H1 (cell line): ENCODE measurements around the gene SIGLEC12. TPM values are rescaled to one million over a fixed set of nuclear protein-coding genes. Genes with fewer than 3 reads are reported as not detected.

ENCODE experiments used
- CTCF ChIA-PET: fragments of 300-600 bp; sonication (Branson Sonifier 250); formaldehyde crosslinking; loops from one replicate; lab custom pipeline; 2021; ENCODE audit not compliant: partially characterized antibody; lab: Charles Lee
- POLR2A ChIA-PET: fragments of 300-600 bp; sonication (Branson Sonifier 250); formaldehyde crosslinking; loops from one replicate; lab custom pipeline; 2021; ENCODE audit warnings: inconsistent platforms; ENCODE audit not compliant: partially characterized antibody; lab: Charles Lee
- DNase-seq, 2 experiments: peaks; one replicate each; pipeline versions ENCODE4 v3.0.0 to v3.0.0-alpha.2; 2010 to 2022; ENCODE audit warnings: low spot score in 2 of 2, low read depth in 1 of 2, mixed read lengths in 1 of 2
- FAIRE-seq: peaks from 2 replicates; lab custom pipeline; 2011; peaks lifted over from hg19 to GRCh38; lab: Jason Lieb, UNC
- H2AFZ ChIP-seq: 2 replicates; pipeline ENCODE4 v1.8.1; 2012; ENCODE audit warnings: low read length, inconsistent platforms
- H2AK5ac ChIP-seq: 2 replicates; pipeline ENCODE4 v1.6.1; 2013; ENCODE audit warnings: low read depth, low read length
- H2BK120ac ChIP-seq: replicated peaks from 2 replicates; pipeline ENCODE3; 2013; ENCODE audit warnings: low read depth, low read length, inconsistent platforms
- H2BK12ac ChIP-seq: 2 replicates; pipeline ENCODE4 v1.6.1; 2013; ENCODE audit warnings: low read depth, low read length
- H2BK15ac ChIP-seq: 2 replicates; pipeline ENCODE4 v1.6.1; 2013; ENCODE audit warnings: low read length
- H2BK20ac ChIP-seq: 2 replicates; pipeline ENCODE4 v1.6.1; 2013; ENCODE audit warnings: low read length
- H2BK5ac ChIP-seq: 2 replicates; pipeline ENCODE4 v1.6.1; 2013; ENCODE audit warnings: low read depth, low read length
- H3K14ac ChIP-seq: 2 replicates; pipeline ENCODE4 v1.6.1; 2013; ENCODE audit warnings: inconsistent platforms; ENCODE audit not compliant: insufficient read length
- H3K18ac ChIP-seq: 2 replicates; pipeline ENCODE4 v1.6.1; 2013; ENCODE audit warnings: low read length; ENCODE audit errors: extremely low read depth
- H3K23ac ChIP-seq: 2 replicates; pipeline ENCODE4 v1.6.1; 2013; ENCODE audit warnings: inconsistent platforms; ENCODE audit not compliant: insufficient read length
- H3K23me2 ChIP-seq: 2 replicates; pipeline ENCODE4 v1.6.1; 2013; ENCODE audit warnings: low read depth, low read length
- H3K27ac ChIP-seq: 2 replicates; pipeline ENCODE4 v1.6.1; 2011; ENCODE audit warnings: low read depth, low read length, inconsistent platforms
- H3K27me3 ChIP-seq, 4 experiments: replicated peaks in 1 of 4; 1 replicate in 1 of 4; 2 replicates in 3 of 4; pipeline versions ENCODE4 v1.6.1 to v1.8.1; 2011 to 2013; ENCODE audit warnings: low read length in 3 of 4, mild to moderate bottlenecking in 3 of 4, inconsistent platforms in 2 of 4, mixed read lengths in 2 of 4, moderate library complexity in 1 of 4; ENCODE audit not compliant: control insufficient read depth in 3 of 4, insufficient read depth in 3 of 4; ENCODE audit errors: extremely low read depth in 1 of 4
- H3K36me3 ChIP-seq, 4 experiments: 2 replicates each; pipeline versions ENCODE4 v1.6.1 to v1.8.1; 2011 to 2013; ENCODE audit warnings: mild to moderate bottlenecking in 4 of 4, low read length in 3 of 4, moderate library complexity in 2 of 4, control low read depth in 1 of 4, inconsistent platforms in 1 of 4; ENCODE audit not compliant: insufficient read depth in 4 of 4, control insufficient read depth in 2 of 4
- H3K4ac ChIP-seq: replicated peaks from 2 replicates; pipeline ENCODE3; 2013; ENCODE audit warnings: low read length, low read depth, mixed read lengths, inconsistent platforms; ENCODE audit not compliant: insufficient read length
- H3K4me1 ChIP-seq, 4 experiments: replicated peaks in 1 of 4; 1 replicate in 1 of 4; 2 replicates in 3 of 4; pipeline versions ENCODE4 v1.6.1 to v1.8.1; 2011 to 2013; ENCODE audit warnings: low read length in 3 of 4, inconsistent platforms in 2 of 4, mixed read lengths in 1 of 4; ENCODE audit not compliant: insufficient read depth in 4 of 4, control insufficient read depth in 3 of 4
- H3K4me2 ChIP-seq, 2 experiments: 2 replicates each; pipeline versions ENCODE4 v1.6.1 to v1.8.1; 2011 to 2013; ENCODE audit warnings: low read depth in 2 of 2, low read length in 2 of 2, control low read depth in 1 of 2, inconsistent platforms in 1 of 2, mild to moderate bottlenecking in 1 of 2; ENCODE audit not compliant: insufficient read depth in 1 of 2
- H3K4me3 ChIP-seq, 4 experiments: fragments of 200-600, 300-600 bp in 1 of 4; sonication (generic), shearing (Covaris generic), sonication (Bioruptor Twin) in 1 of 4; 2 replicates each; pipeline versions ENCODE4 v1.5.1 to v1.8.1; 2011 to 2016; ENCODE audit warnings: low read length in 4 of 4, low read depth in 3 of 4, control low read depth in 2 of 4, inconsistent platforms in 2 of 4, mild to moderate bottlenecking in 2 of 4, mixed read lengths in 1 of 4, moderate library complexity in 1 of 4; ENCODE audit not compliant: insufficient read depth in 2 of 4; ENCODE audit errors: extremely low read depth in 1 of 4
- H3K56ac ChIP-seq: replicated peaks from 2 replicates; pipeline ENCODE3; 2013; ENCODE audit warnings: low read depth, mild to moderate bottlenecking, mixed read lengths, low read length, inconsistent platforms; ENCODE audit not compliant: insufficient read length
- H3K79me1 ChIP-seq: 2 replicates; pipeline ENCODE4 v1.6.1; 2013; ENCODE audit warnings: low read depth, low read length, control low read depth
- H3K79me2 ChIP-seq, 2 experiments: 2 replicates each; pipeline versions ENCODE4 v1.6.1 to v1.8.1; 2012 to 2013; ENCODE audit warnings: low read length in 2 of 2, mild to moderate bottlenecking in 2 of 2, inconsistent platforms in 1 of 2; ENCODE audit not compliant: insufficient read depth in 2 of 2, control insufficient read depth in 1 of 2
- H3K9ac ChIP-seq, 4 experiments: replicated peaks in 1 of 4; 1 replicate in 1 of 4; 2 replicates in 3 of 4; pipeline versions ENCODE4 v1.6.1 to v1.8.1; 2011 to 2013; ENCODE audit warnings: low read depth in 3 of 4, low read length in 3 of 4, control low read depth in 2 of 4, mild to moderate bottlenecking in 2 of 4, moderate library complexity in 2 of 4, inconsistent platforms in 1 of 4; ENCODE audit errors: extremely low read depth in 1 of 4
- H3K9me3 ChIP-seq, 2 experiments: 2 replicates each; pipeline versions ENCODE4 v1.6.1 to v1.8.1; 2012 to 2013; ENCODE audit warnings: mild to moderate bottlenecking in 2 of 2, moderate library complexity in 2 of 2, control low read depth in 1 of 2, inconsistent platforms in 1 of 2, low read depth in 1 of 2, low read length in 1 of 2, mixed read lengths in 1 of 2; ENCODE audit not compliant: insufficient read depth in 2 of 2
- H4K20me1 ChIP-seq, 2 experiments: replicated peaks in 1 of 2; 2 replicates each; pipeline versions ENCODE3 to v1.8.1; 2011 to 2013; ENCODE audit warnings: inconsistent platforms in 2 of 2, low read length in 2 of 2, mild to moderate bottlenecking in 1 of 2; ENCODE audit not compliant: insufficient read depth in 2 of 2, control insufficient read depth in 1 of 2
- H4K5ac ChIP-seq: 2 replicates; pipeline ENCODE4 v1.6.1; 2013; ENCODE audit warnings: low read length, low read depth, mixed read lengths, inconsistent platforms; ENCODE audit not compliant: insufficient read length
- H4K8ac ChIP-seq: 2 replicates; pipeline ENCODE4 v1.8.0; 2013; ENCODE audit warnings: mild to moderate bottlenecking, moderate library complexity, low read length, inconsistent platforms; ENCODE audit not compliant: insufficient read depth; ENCODE audit errors: extremely low read depth
- H4K91ac ChIP-seq: replicated peaks from 2 replicates; pipeline ENCODE3; 2013; ENCODE audit warnings: low read length, mixed read lengths, inconsistent platforms; ENCODE audit not compliant: insufficient read length
- ATF2 ChIP-seq: IDR thresholded peaks from 2 replicates; pipeline ENCODE4 v1.6.1; 2012; ENCODE audit warnings: low read length, inconsistent platforms
- BACH1 ChIP-seq: IDR thresholded peaks from 2 replicates; pipeline ENCODE4 v1.6.1; 2012; ENCODE audit warnings: low read length, improper control_type of control experiment
- CBX8 ChIP-seq: fragments of 300-800, 300-1000 bp; sonication (generic); IDR thresholded peaks from 2 replicates; pipeline ENCODE4 v1.7.1; 2016; ENCODE audit warnings: low read depth, low read length, borderline replicate concordance
- CHD1 ChIP-seq: IDR thresholded peaks from 2 replicates; pipeline ENCODE4 v1.6.1; 2012; ENCODE audit warnings: low read depth, low read length, improper control_type of control experiment
- HDAC2 ChIP-seq, 2 experiments: fragments of 300-600 bp in 1 of 2; sonication (generic) in 1 of 2; IDR thresholded peaks; 2 replicates each; pipeline ENCODE4 v1.6.1; 2011 to 2012; ENCODE audit warnings: low read depth in 2 of 2, low read length in 2 of 2, mild to moderate bottlenecking in 2 of 2, moderate library complexity in 2 of 2, borderline replicate concordance in 1 of 2, inconsistent platforms in 1 of 2
- HDAC6 ChIP-seq: IDR thresholded peaks from one replicate; pipeline ENCODE4 v1.7.1; 2012; ENCODE audit warnings: low read depth, mild to moderate bottlenecking, inconsistent platforms, low read length, moderate library complexity
- MAFK ChIP-seq: IDR thresholded peaks from 2 replicates; pipeline ENCODE4 v1.6.1; 2012; ENCODE audit warnings: low read depth, mild to moderate bottlenecking, improper control_type of control experiment, low read length
- POLR2AphosphoS5 ChIP-seq: IDR thresholded peaks from 2 replicates; pipeline ENCODE4 v1.6.1; 2011; ENCODE audit warnings: low read depth, low read length
- RBBP5 ChIP-seq: IDR thresholded peaks from 2 replicates; pipeline ENCODE4 v1.7.1; 2012; ENCODE audit warnings: low read depth, mild to moderate bottlenecking, inconsistent platforms, low read length, moderate library complexity, borderline replicate concordance
- RXRA ChIP-seq: IDR thresholded peaks from 2 replicates; pipeline ENCODE4 v1.6.1; 2011; ENCODE audit warnings: low read depth, mild to moderate bottlenecking, low read length, moderate library complexity; ENCODE audit not compliant: insufficient read depth
- SIN3A ChIP-seq, 2 experiments: IDR thresholded peaks in 1 of 2; conservative IDR thresholded peaks in 1 of 2; 2 replicates each; pipeline ENCODE4 v1.6.1; 2011 to 2012; ENCODE audit warnings: low read length in 2 of 2, improper control_type of control experiment in 1 of 2, low read depth in 1 of 2, mild to moderate bottlenecking in 1 of 2
- TCF12 ChIP-seq: IDR thresholded peaks from 2 replicates; pipeline ENCODE4 v1.6.1; 2011; ENCODE audit warnings: low read depth, mild to moderate bottlenecking, low read length
- YY1 ChIP-seq: IDR thresholded peaks from 2 replicates; pipeline ENCODE4 v1.6.1; 2011; ENCODE audit warnings: low read depth, mild to moderate bottlenecking, low read length
- WGBS, 2 experiments: shearing (Covaris generic) in 1 of 2; methylation state at CpG; one replicate each; pipeline versions ENCODE4 v1.1.6 to v1.1.7; 2013 to 2015; ENCODE audit warnings: low lambda C conversion rate in 2 of 2, mixed read lengths in 2 of 2, inconsistent platforms in 1 of 2, low coverage in 1 of 2, missing lambda C conversion rate in 1 of 2; ENCODE audit not compliant: insufficient replicate concordance in 2 of 2, insufficient coverage in 1 of 2, insufficient read length in 1 of 2; ENCODE audit errors: extremely low coverage in 1 of 2, missing lambda C conversion rate in 1 of 2; 5-methylcytosine and 5-hydroxymethylcytosine counted together
- polyA plus RNA-seq, 7 experiments: library from polyadenylated mRNA; depleted of rRNA in 3 of 7; stranded (reverse) in 5 of 7; unstranded in 2 of 7; fragments of >200 nt in 5 of 7; fragments of 200-250 nt in 2 of 7; gene quantifications; 1 replicate in 5 of 7; 2 replicates in 1 of 7; 4 replicates in 1 of 7; pipeline versions ENCODE4 v1.2.1 to v1.2.3, GENCODE V29; 2011 to 2013; ENCODE audit warnings: missing spikeins in 2 of 7, mixed read lengths in 2 of 7
- total RNA-seq: library from RNA; stranded (reverse); fragmentation: NEBNext Ultra II Directional; extraction: Animal tissue kit (Norgen Biotek cat#: 25700); gene quantifications from 2 replicates; pipeline ENCODE4 v1.2.1, GENCODE V29; 2021

The SIGLEC12 gene
- total and polyA plus RNA-seq, 2 of the 8 experiments (the other 6 are each of a cell fraction or from before 2014, with no cell fraction given), result not detected

- CTCF ChIA-PET, result interaction anchor here (1.1 to 1.6 kb wide), 2 partner anchors 17 to 52 kb away, joined by 3 to 4 read pairs; no protein-coding TSS in a partner anchor
- H4K5ac ChIP-seq, result no peak overlapping the region
- H2BK20ac ChIP-seq, result no peak overlapping the region
- H3K14ac ChIP-seq, result no peak overlapping the region
- FAIRE-seq (no peak), DNase-seq (no peak)
- H3K79me2 ChIP-seq, result no peaks in the 10 kb centered on the region
- H3K27ac ChIP-seq, result no peak overlapping the region
- no peaks in the 10 kb centered on the region for H3K36me3 ChIP-seq
- 88% methylated on average over 11 of the region's 14 CpGs; no CpG with 5 or more reads in 1 of the 2 experiments for WGBS, 2 experiments
- H3K27me3 ChIP-seq, result no peaks in the 10 kb centered on the region
- H3K23ac ChIP-seq, result no peak overlapping the region
- no peak overlapping the region for H2BK120ac ChIP-seq
- H3K18ac ChIP-seq, result no peak overlapping the region
- POLR2A ChIA-PET, result interaction anchor here (0.6 kb wide), 1 partner anchor 8 kb away, joined by 4 read pairs; no protein-coding TSS in a partner anchor
- no peak overlapping the region for H3K9ac ChIP-seq
- peaks cover 48 to 61% of the 10 kb centered on the region in 2 experiments for H3K9me3 ChIP-seq
- H4K8ac ChIP-seq, result no peak overlapping the region
- no peaks in the 10 kb centered on the region for H3K79me1 ChIP-seq
- H4K91ac ChIP-seq, result no peak overlapping the region
- no peak overlapping the region for H2AK5ac ChIP-seq
- no peak overlapping the region for H2BK15ac ChIP-seq
- no peak overlapping the region for H2AFZ ChIP-seq
- no peak overlapping the region for H3K4ac ChIP-seq
- H3K4me2 ChIP-seq, result no peak overlapping the region
- H3K23me2 ChIP-seq, result peaks cover 5% of the 10 kb centered on the region; the same call in 1 of the 2 replicates
- no peak overlapping the region for H2BK5ac ChIP-seq
- H4K20me1 ChIP-seq, result no peaks in the 10 kb centered on the region
- H2BK12ac ChIP-seq, result no peak overlapping the region
- H3K4me3 ChIP-seq, result no peak overlapping the region
- no peak overlapping the region for H3K56ac ChIP-seq
- H3K4me1 ChIP-seq, result no peaks in the 10 kb centered on the region
- no peak for TF ChIP-seq HDAC6
- TF ChIP-seq ATF2, result no peak
- no peak for TF ChIP-seq SIN3A (conservative IDR thresholded peaks at IDR 0.05 in 1 of 2, IDR thresholded peaks at IDR 0.05 in 1 of 2; ENCODE audit: low read depth in 1 of 2, low read length in 2 of 2)
- no peak for TF ChIP-seq HDAC2 (IDR thresholded peaks at IDR 0.05; ENCODE audit: borderline replicate concordance in 1 of 2, low read depth in 2 of 2, low read length in 2 of 2)
- TF ChIP-seq MAFK, result no peak
- TF ChIP-seq RXRA, result no peak
- TF ChIP-seq CBX8, result no peak
- no peak for TF ChIP-seq BACH1
- TF ChIP-seq TCF12, result no peak
- no peak for TF ChIP-seq RBBP5
- no peak for TF ChIP-seq YY1
- no peak for TF ChIP-seq POLR2AphosphoS5
- TF ChIP-seq CHD1, result no peak
These were observed 10.9 kb downstream of the SIGLEC12 start for GRCh38 chr19:51490676-51491075.
